GM12874 (cell line): ENCODE data around the gene CDR2L.

Experiments
- CTCF ChIP-seq: IDR thresholded peaks from 2 replicates; pipeline ENCODE4 v1.5.1; 2011; ENCODE audit warnings: low read depth, mild to moderate bottlenecking, control low read depth, low read length, moderate library complexity; ENCODE audit not compliant: insufficient read depth

The CDR2L gene

GRCh38 chr17:74979408-74980146, 7.9 kb upstream of the CDR2L start:
- no peak for TF ChIP-seq CTCF

- no peak for TF ChIP-seq CTCF
Observed at GRCh38 chr17:74981318-74981978, 6.0 kb upstream of the CDR2L start.

- no peak for TF ChIP-seq CTCF
Observed at GRCh38 chr17:74981979-74982662, 5.3 kb upstream of the CDR2L start.

GRCh38 chr17:74986206-74986576, 1.2 kb upstream of the CDR2L start:
- no peak for TF ChIP-seq CTCF

- TF ChIP-seq CTCF = no peak
Observed at GRCh38 chr17:74987909-74988711, 678 bp downstream of the CDR2L start.

- no peak for TF ChIP-seq CTCF
Observed at GRCh38 chr17:74990581-74991105, 3.2 kb downstream of the CDR2L start.
